Lower lobe of right lung (tissue), 2 donors: ENCODE data around the gene URB1. TPM values are rescaled to one million over a fixed set of nuclear protein-coding genes. Genes with fewer than 3 reads are reported as not detected.
"Not testable (repeated sequence)": the region's sequence is repeated elsewhere in the genome, so short reads cannot be mapped to it uniquely, and the experiment has no call there.

Source experiments
- ATAC-seq, 2 donors: fragments of 200-7000 bp; cut with Tn5 transposase; one replicate each; pipeline ENCODE4 v1.9.1; 2020 to 2022; ENCODE audit warnings: mild to moderate bottlenecking in 2 of 2, moderate library complexity in 2 of 2
- DNase-seq: peaks from one replicate; pipeline ENCODE4 v3.0.0-alpha.2; 2020
- H3K27ac ChIP-seq: fragments of 200-600 bp; one replicate; pipeline ENCODE4 v1.8.0; 2022
- H3K27me3 ChIP-seq: fragments of 200-600 bp; one replicate; pipeline ENCODE4 v1.8.0; 2022; ENCODE audit warnings: low read depth
- H3K36me3 ChIP-seq: fragments of 200-600 bp; one replicate; pipeline ENCODE4 v1.8.0; 2022; ENCODE audit warnings: mild to moderate bottlenecking
- H3K4me1 ChIP-seq: fragments of 200-600 bp; one replicate; pipeline ENCODE4 v1.8.0; 2022
- H3K4me3 ChIP-seq: fragments of 200-600 bp; one replicate; pipeline ENCODE4 v1.8.0; 2022; ENCODE audit warnings: mild to moderate bottlenecking
- H3K9me3 ChIP-seq: fragments of 200-600 bp; one replicate; pipeline ENCODE4 v1.8.0; 2022
- intact Hi-C: fragments of 100-400 bp; cut with DNase I; formaldehyde crosslinking; loops from one replicate; pipeline ENCODE4 v1.11.0; 2022
- long read RNA-seq: library from polyadenylated mRNA; unstranded; transcript quantifications from one replicate; pipeline ENCODE4 v2.0.0, GENCODE V29; 2021
- total RNA-seq: library from RNA; stranded (reverse); fragmentation: NEBNext Ultra II Directional; extraction: Animal tissue kit (Norgen Biotek cat#: 25700); gene quantifications from one replicate; pipeline ENCODE4 v1.2.1, GENCODE V29; 2021
- TF ChIP-seq, protein P1 (sequence below): fragments of 200-600 bp; IDR thresholded peaks from one replicate; pipeline ENCODE4 v1.8.0; 2022; ENCODE audit warnings: antibody characterized with exemption, mild to moderate bottlenecking
- donor health status: DM: no; HTN: yes; CAD: no; lungs with severe emphysema.

URB1 gene, protein sequence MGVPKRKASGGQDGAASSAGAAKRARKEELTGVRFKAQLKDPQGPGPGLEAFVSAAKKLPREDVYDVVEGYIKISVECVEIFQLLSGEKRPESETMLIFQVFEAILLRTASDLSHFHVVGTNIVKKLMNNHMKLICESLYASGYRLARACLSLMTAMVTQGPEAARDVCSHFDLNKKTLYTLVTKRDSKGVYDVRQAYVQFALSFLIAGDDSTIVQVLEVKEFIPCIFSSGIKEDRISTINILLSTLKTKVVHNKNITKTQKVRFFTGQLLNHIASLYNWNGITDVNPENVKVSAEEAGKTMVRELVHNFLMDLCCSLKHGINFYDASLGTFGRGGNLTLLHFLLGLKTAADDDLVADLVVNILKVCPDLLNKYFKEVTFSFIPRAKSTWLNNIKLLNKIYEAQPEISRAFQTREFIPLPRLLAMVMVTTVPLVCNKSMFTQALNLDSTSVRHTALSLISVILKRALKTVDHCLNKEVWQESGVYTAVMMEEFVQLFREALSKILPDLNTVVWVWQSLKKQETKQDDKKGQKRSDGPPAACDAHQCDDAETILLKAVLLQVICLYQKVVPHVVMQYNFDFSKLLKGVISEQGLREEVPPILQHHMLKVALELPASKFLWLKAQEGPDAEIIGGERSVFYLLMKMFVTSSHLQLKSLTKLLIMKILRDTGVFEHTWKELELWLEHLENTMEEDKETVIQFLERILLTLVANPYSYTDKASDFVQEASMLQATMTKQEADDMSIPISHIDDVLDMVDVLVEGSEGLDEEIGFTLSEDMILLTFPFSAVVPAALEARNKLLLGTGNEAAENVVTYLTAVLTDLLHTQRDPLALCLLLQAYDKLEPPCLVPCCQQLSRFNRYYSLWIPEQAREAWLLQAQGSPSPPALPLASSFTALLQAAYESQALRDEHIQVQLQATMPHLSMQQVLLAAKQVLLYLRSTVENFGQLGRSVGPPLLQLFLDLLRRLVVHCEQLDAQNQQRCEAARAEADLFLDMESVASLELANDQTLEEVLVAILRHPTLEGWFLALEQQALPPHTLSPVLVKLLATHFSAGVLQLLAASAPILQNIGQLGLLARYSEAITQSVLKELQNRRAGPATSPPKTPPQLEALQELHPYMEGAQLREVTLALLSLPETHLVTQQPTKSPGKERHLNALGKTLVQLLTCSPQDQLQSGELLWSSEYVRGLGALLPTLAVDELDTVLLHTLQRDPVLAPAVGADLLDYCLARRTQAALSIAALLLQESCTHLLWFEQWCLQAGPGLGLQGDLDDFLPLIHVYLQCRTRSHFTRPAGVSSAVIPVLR (N-terminal part only)
- total RNA-seq = 10.3 TPM
- long read RNA-seq, partial matches to known transcripts = 15 of 22 reads
- long read RNA-seq, other reads (novel, unspliced or antisense) = 7 of 22 reads

DNA sequence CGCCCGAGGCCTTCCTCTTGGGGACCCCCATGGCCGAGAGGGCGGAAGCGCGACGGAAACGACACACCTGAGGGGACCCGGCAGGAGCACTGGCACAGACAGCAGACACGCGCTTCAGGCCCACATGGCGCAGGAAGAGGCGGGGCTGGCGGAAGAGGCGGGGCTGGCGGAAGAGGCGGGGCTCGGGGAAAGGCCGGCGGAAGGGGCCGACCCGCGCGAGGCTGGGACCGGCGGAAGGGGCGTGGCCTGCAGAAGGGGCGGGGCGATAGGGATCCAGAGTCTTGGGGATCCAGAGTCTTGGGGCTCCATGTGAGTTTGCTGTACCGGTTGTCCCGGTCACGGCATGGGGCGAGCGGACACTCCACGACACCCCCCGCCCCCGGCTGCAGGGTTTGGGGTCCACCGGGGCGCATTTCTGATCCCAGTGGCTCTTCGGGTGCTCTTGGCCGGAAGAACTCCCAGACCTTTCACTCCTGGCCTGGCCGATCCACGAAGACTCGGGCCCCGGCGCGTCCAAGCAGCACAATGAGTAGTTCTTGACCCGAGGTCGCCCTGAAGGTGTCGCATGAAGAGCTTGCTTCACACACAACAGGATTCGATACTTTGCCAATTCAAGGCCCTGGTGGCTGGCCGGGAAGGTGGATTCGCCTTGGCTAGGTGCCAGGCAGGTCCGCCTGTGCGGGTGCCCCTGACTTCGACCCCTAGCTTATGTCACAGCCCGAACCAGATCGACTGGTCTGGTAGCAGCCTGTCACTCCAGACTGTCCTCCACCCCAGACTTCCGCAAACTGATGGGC, at the start of gene URB1:
Gene URB1 (minus strand): TSS at position 133 of the 797 bp plus-strand sequence. CDS start 102 bp downstream, at position 31.
- TF ChIP-seq, protein P1, sequence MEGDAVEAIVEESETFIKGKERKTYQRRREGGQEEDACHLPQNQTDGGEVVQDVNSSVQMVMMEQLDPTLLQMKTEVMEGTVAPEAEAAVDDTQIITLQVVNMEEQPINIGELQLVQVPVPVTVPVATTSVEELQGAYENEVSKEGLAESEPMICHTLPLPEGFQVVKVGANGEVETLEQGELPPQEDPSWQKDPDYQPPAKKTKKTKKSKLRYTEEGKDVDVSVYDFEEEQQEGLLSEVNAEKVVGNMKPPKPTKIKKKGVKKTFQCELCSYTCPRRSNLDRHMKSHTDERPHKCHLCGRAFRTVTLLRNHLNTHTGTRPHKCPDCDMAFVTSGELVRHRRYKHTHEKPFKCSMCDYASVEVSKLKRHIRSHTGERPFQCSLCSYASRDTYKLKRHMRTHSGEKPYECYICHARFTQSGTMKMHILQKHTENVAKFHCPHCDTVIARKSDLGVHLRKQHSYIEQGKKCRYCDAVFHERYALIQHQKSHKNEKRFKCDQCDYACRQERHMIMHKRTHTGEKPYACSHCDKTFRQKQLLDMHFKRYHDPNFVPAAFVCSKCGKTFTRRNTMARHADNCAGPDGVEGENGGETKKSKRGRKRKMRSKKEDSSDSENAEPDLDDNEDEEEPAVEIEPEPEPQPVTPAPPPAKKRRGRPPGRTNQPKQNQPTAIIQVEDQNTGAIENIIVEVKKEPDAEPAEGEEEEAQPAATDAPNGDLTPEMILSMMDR = no peak
- peaks cover 15% of the 10 kb centered on the region for H3K4me1 ChIP-seq

DNA sequence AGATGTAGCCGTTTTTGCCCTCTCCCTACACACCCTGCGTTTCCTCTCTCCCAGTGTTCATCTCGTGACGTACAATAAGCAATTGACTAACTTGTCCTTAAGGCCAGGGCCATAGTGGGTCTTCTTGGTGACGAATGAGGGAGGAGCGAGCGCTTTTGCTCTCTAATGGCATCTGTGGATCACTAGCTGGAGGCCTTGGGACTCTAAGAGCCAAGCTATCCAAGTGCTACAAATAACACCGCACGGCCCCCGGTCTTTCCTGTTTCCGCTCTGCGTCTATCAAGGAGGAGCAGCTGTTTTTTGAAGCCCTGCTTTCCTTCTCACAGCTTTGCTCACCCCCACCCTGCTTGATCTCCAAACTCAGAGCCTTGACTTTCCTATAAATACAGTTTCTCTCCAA, 44.9 kb upstream of the URB1 start:
- Histone ChIP-seq H3K27ac (no peak overlapping the region), H3K4me1 (peaks cover 17% of the 10 kb centered on the region), H3K4me3 (no peak overlapping the region), H3K27me3 (no peaks in the 10 kb centered on the region), H3K9me3 (no peaks in the 10 kb centered on the region), H3K36me3 (no peaks in the 10 kb centered on the region)
- TF ChIP-seq, protein P1 = no peak
- ATAC-seq (no peak), DNase-seq (no peak)
- intact Hi-C loops = no loop called here

More for the DNA sequence above, at the start of gene URB1:
- Histone ChIP-seq H3K27me3 (no peaks in the 10 kb centered on the region), H3K36me3 (no peaks in the 10 kb centered on the region), H3K9me3 (no peaks in the 10 kb centered on the region), H3K27ac (peak within 1 kb of the TSS; percentile 87), H3K4me3 (peak within 1 kb of the TSS; percentile 88)
- peak; percentile 95 for DNase-seq
- intact Hi-C loops = no loop called here
- ATAC-seq = peak; percentile 99

DNA sequence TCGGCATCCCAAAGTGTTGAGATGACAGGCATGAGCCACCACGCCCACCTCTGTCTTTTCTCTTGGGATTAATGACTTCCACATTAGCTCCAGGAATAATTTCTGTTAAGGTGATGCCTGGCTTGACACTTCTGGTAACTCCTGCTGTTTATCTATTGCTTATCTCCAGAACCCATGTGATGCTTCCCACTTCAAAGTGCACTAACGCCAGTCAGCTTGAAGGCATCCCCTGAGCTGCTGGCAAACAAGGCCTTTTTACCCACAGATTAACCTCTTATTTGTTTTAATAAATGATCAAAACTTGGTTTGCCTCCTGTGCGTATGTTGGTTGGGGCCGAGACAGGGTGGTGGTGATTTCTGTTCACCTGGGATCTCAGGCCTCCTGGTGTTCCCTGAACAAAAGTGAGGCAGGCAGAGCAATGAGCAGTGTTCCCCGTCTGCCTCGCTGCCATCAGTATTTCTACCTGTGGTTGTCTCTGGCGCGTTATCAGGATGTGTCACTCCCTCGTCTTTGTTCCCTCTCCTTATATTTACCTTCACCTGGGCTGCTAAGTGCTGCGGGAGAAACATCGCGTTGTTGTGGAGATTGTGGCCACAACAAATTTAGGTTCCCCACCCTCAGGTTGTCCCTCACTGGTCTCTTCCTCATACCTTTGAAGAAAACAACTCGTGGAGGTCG, 40.3 kb upstream of the URB1 start:
- peak; percentile 74 to 91 for ATAC-seq
- intact Hi-C loops, H3K36me3 ChIP-seq, H3K27me3 ChIP-seq, DNase-seq, H3K9me3 ChIP-seq, H3K4me3 ChIP-seq: not testable (repeated sequence)
- Histone ChIP-seq H3K27ac (peak overlapping the region; percentile 11), H3K4me1 (peaks cover 14% of the 10 kb centered on the region)

DNA sequence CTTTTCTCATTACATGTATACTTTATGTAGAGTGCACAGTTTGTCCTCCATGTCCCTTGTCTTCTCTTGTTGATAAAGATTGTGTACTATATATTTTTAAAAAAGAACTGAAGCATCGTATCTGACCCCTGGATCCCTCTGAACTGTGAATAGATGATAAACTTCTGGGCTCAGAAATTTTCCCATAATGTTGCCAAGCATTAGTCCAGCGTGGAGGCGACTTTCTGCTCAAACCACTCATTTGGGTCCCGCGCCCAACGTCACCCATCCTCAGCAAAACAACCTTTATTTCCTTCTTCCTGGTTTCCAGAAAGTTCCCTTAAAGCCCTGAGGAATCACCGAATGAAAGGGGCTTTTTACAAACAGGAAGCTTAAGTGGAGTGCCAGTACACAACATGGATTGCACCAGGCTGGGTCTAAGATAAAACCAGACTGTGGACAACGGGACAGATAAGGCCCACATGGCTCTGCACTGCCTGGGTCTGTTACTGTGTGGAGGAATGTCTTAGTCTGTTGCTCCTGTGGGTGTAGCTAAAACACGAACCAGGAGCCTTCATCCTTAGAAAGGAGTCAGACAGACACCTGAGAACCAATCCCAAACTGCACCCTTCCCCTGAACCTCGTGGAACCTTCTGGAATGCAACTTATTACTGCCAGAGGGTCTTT, 35.3 kb upstream of the URB1 start:
- intact Hi-C loops = no loop called here
- Histone ChIP-seq H3K27ac (peak overlapping the region; percentile 41), H3K4me1 (peaks cover 18% of the 10 kb centered on the region), H3K4me3 (no peak overlapping the region), H3K36me3 (no peaks in the 10 kb centered on the region), H3K27me3 (no peaks in the 10 kb centered on the region), H3K9me3 (peaks cover 3% of the 10 kb centered on the region)
- TF ChIP-seq, protein P1 = no peak
- DNase-seq (no peak), ATAC-seq (no peak)
